Astrocyte of the spinal cord (primary cell): Measurements from ENCODE around the gene LMLN.

Experiments used
- DNase-seq: peaks from one replicate; pipeline ENCODE4 v3.0.0; 2011; ENCODE audit warnings: low read depth, low spot score
- H3K4me3 ChIP-seq: 2 replicates; pipeline ENCODE4 v1.5.1; 2011; ENCODE audit warnings: low read depth, mild to moderate bottlenecking, low read length, moderate library complexity
- CTCF ChIP-seq: IDR thresholded peaks from 2 replicates; pipeline ENCODE4 v1.5.1; 2012; ENCODE audit warnings: low read depth, mild to moderate bottlenecking, low read length, inconsistent platforms
- in situ Hi-C: cut with HindIII; loops from 2 replicates; pipeline ENCODE4 v1.10.0; 2017; ENCODE audit warnings: low sequenced_read_pairs

The LMLN gene

GRCh38 chr3:198088421-198088955, 128.5 kb downstream of the LMLN start:
- in situ Hi-C loops: no loop called here
- TF ChIP-seq CTCF: no peak
- DNase-seq: no peak
- no peak overlapping the region for H3K4me3 ChIP-seq

GRCh38 chr3:198090795-198091332, 130.8 kb downstream of the LMLN start:
- no peak for TF ChIP-seq CTCF
- in situ Hi-C loops: no loop called here
- DNase-seq: no peak
- no peak overlapping the region for H3K4me3 ChIP-seq

- no peak for TF ChIP-seq CTCF
- DNase-seq: no peak
- in situ Hi-C loops: no loop called here
- no peak overlapping the region for H3K4me3 ChIP-seq
These were observed 132.3 kb downstream of the LMLN start for GRCh38 chr3:198092276-198092675.

GRCh38 chr3:198093112-198093679, 133.2 kb downstream of the LMLN start:
- in situ Hi-C loops: no loop called here

More at GRCh38 chr3:198093112-198093679, 133.2 kb downstream of the LMLN start:
- no peak for DNase-seq
- TF ChIP-seq CTCF: no peak
- H3K4me3 ChIP-seq: no peak overlapping the region
